ENCODE measurements around the gene AMOTL2. TPM values are rescaled to one million over a fixed set of nuclear protein-coding genes. Genes with fewer than 3 reads are reported as not detected.
A peak's percentile ranks its signal among the peaks of the same experiment; 100 is the strongest.

Gene AMOTL2
- total RNA-seq, 1 experiment from 2014 or later: 76.9 TPM

- peaks cover 53% of the 10 kb centered on the region for H3K4me1 Mint-ChIP-seq
- POLR2A ChIA-PET: interaction anchor here (1.1 to 1.7 kb wide), 2 partner anchors 28 to 70 kb away, joined by 3 to 5 read pairs; no protein-coding TSS in a partner anchor
Observed at GRCh38 chr3:134378818-134379217, 4.6 kb upstream of the AMOTL2 start.

GRCh38 chr3:134378384-134378783 is 4.1 kb upstream of the AMOTL2 start:
- TF ChIP-seq ZNF423 (CRISPR knock-in tag; IDR thresholded peaks at IDR 0.05): peak; percentile 35; the same call in 1 of the 2 replicates
- peak; percentile 60 for TF ChIP-seq CTCF (IDR thresholded peaks at IDR 0.05)
- TF ChIP-seq USF1 (CRISPR knock-in tag; IDR thresholded peaks at IDR 0.05): no peak
- Mint-ChIP-seq H3K4me1 (peaks cover 53% of the 10 kb centered on the region), H3K27me3 (ENCODE audit: low read depth) (peaks cover 33% of the 10 kb centered on the region), H3K9me3 (no peaks in the 10 kb centered on the region), H3K27ac (no peak overlapping the region), H3K36me3 (no peaks in the 10 kb centered on the region), H3K4me3 (no peak overlapping the region)
- peak; percentile 76 for DNase-seq (ENCODE audit: low spot score)
- ChIA-PET CTCF (interaction anchor here (0.6 to 10.0 kb wide), 16 partner anchors 9 to 179 kb away, joined by 3 to 175 read pairs (median 6); no protein-coding TSS in a partner anchor), POLR2A (interaction anchor here (1.1 to 1.7 kb wide), 3 partner anchors 28 to 69 kb away, joined by 3 to 5 read pairs (median 4); no protein-coding TSS in a partner anchor)
- peak; percentile 43 for ATAC-seq

More at GRCh38 chr3:134378818-134379217, 4.6 kb upstream of the AMOTL2 start:
- no peak overlapping the region for H3K4me3 Mint-ChIP-seq
- H3K27me3 Mint-ChIP-seq (ENCODE audit: low read depth): peaks cover 33% of the 10 kb centered on the region
- no peaks in the 10 kb centered on the region for H3K9me3 Mint-ChIP-seq
- CTCF ChIA-PET: interaction anchor here (0.6 to 10.0 kb wide), 13 partner anchors 9 to 178 kb away, joined by 3 to 175 read pairs (median 6); no protein-coding TSS in a partner anchor
- TF ChIP-seq ZNF281 (CRISPR knock-in tag; IDR thresholded peaks at IDR 0.05): no peak
- no peak for TF ChIP-seq CBFB (CRISPR knock-in tag; IDR thresholded peaks at IDR 0.05; ENCODE audit: low read depth)
- TF ChIP-seq CDX4 (CRISPR knock-in tag; IDR thresholded peaks at IDR 0.05; ENCODE audit: borderline replicate concordance): no peak
- TF ChIP-seq ATF1 (CRISPR knock-in tag; IDR thresholded peaks at IDR 0.05): no peak
- no peak for TF ChIP-seq NR1H2 (CRISPR knock-in tag; IDR thresholded peaks at IDR 0.05)
- ATAC-seq: no peak
- DNase-seq (ENCODE audit: low spot score): no peak
- H3K27ac Mint-ChIP-seq: no peak overlapping the region
- H3K36me3 Mint-ChIP-seq: no peaks in the 10 kb centered on the region

GRCh38 chr3:134377896-134378295 is 3.6 kb upstream of the AMOTL2 start:
- H3K4me3 Mint-ChIP-seq: no peak overlapping the region
- no peak overlapping the region for H3K27ac Mint-ChIP-seq
- ATAC-seq (no peak), DNase-seq (ENCODE audit: low spot score) (no peak)
- H3K9me3 Mint-ChIP-seq: no peaks in the 10 kb centered on the region
- ChIA-PET POLR2A (interaction anchor here (1.0 to 1.7 kb wide), 4 partner anchors 14 to 69 kb away, joined by 3 to 5 read pairs (median 4); no protein-coding TSS in a partner anchor), CTCF (interaction anchor here (0.6 to 10.0 kb wide), 14 partner anchors 10 to 96 kb away, joined by 3 to 175 read pairs (median 6); no protein-coding TSS in a partner anchor)
- H3K27me3 Mint-ChIP-seq (ENCODE audit: low read depth): peaks cover 33% of the 10 kb centered on the region
- H3K4me1 Mint-ChIP-seq: peaks cover 55% of the 10 kb centered on the region
- no peaks in the 10 kb centered on the region for H3K36me3 Mint-ChIP-seq
- no peak for TF ChIP-seq FOXP1 (CRISPR knock-in tag; IDR thresholded peaks at IDR 0.05; ENCODE audit: borderline replicate concordance)
- no peak for TF ChIP-seq ZMAT4 (CRISPR knock-in tag; IDR thresholded peaks at IDR 0.05)
- no peak for TF ChIP-seq CREB1 (CRISPR knock-in tag; IDR thresholded peaks at IDR 0.05)
- no peak for TF ChIP-seq JUN (CRISPR knock-in tag; IDR thresholded peaks at IDR 0.05)
- no peak for TF ChIP-seq FOXJ3 (CRISPR knock-in tag; IDR thresholded peaks at IDR 0.05; ENCODE audit: borderline replicate concordance)
- no peak for TF ChIP-seq NFATC4 (CRISPR knock-in tag; IDR thresholded peaks at IDR 0.05)
- TF ChIP-seq CTCF (IDR thresholded peaks at IDR 0.05): no peak
- TF ChIP-seq OVOL2 (CRISPR knock-in tag; IDR thresholded peaks at IDR 0.05; ENCODE audit: borderline replicate concordance): no peak
- TF ChIP-seq HMGXB4 (CRISPR knock-in tag; IDR thresholded peaks at IDR 0.05): no peak
- no peak for TF ChIP-seq USF1 (CRISPR knock-in tag; IDR thresholded peaks at IDR 0.05)
- no peak for TF ChIP-seq IRF2 (CRISPR knock-in tag; IDR thresholded peaks at IDR 0.05; ENCODE audit: borderline replicate concordance, low read depth)
- TF ChIP-seq ZNF263 (CRISPR knock-in tag; IDR thresholded peaks at IDR 0.05; ENCODE audit: low read depth): no peak

All from WTC11 (cell line).